HCT116 (cell line): ENCODE results near the gene AP2S1. TPM values are rescaled to one million over a fixed set of nuclear protein-coding genes. Genes with fewer than 3 reads are reported as not detected.

ENCODE experiments used
- ATAC-seq: fragments of 200-7000 bp; cut with Tn5 transposase; 2 replicates; pipeline ENCODE4 v1.9.1; 2020; ENCODE audit warnings: mild to moderate bottlenecking, moderate library complexity
- BruUV-seq: library from RNA; stranded (reverse); fragments of 400-500 nt; replicated peaks from 2 replicates; lab custom pipeline; 2021; lab: Mats Ljungman, UMichigan
- CTCF ChIA-PET: fragments of 300-600 bp; sonication (Branson Sonifier 250); formaldehyde crosslinking; loops from one replicate; lab custom pipeline; 2021; ENCODE audit warnings: antibody characterized with exemption; lab: Charles Lee
- POLR2A ChIA-PET: fragments of 300-600, 350-600 bp; sonication (Branson Sonifier 250); formaldehyde crosslinking; loops from one replicate; lab custom pipeline; 2021; ENCODE audit warnings: antibody characterized with exemption; lab: Charles Lee
- RAD21 ChIA-PET, 2 experiments: fragments of 300-600 bp; sonication (Branson Sonifier 250); formaldehyde crosslinking; loops; one replicate each; lab custom pipeline; 2023; ENCODE audit warnings: low total read pairs in 2 of 2; ENCODE audit not compliant: uncharacterized antibody in 2 of 2, unreplicated experiment in 2 of 2, low non-redundant PET in 1 of 2; lab: Charles Lee
- DNase-seq: peaks from one replicate; pipeline ENCODE4 v3.0.0-alpha.2; 2010; ENCODE audit warnings: low read depth, low spot score
- H2AFZ ChIP-seq: fragments of 200-600 bp; shearing (Covaris generic), sonication (generic); 2 replicates; pipeline ENCODE4 v1.6.1; 2017; ENCODE audit warnings: low read depth, mixed run types, mixed read lengths, antibody characterized with exemption, low read length; ENCODE audit not compliant: poor library complexity, severe bottlenecking
- H3K27ac ChIP-seq: 2 replicates; pipeline ENCODE4 v1.5.1; 2012; ENCODE audit warnings: low read depth, low read length
- H3K27me3 ChIP-seq: fragments of 200-600 bp; sonication (generic); 2 replicates; pipeline ENCODE4 v1.6.1; 2016; ENCODE audit warnings: mixed run types, low read length, mixed read lengths; ENCODE audit not compliant: insufficient read depth
- H3K36me3 ChIP-seq, 2 experiments: fragments of 200-500 bp in 1 of 2; fragments of 200-600 bp in 1 of 2; sonication (Bioruptor generic) in 1 of 2; sonication (generic) in 1 of 2; 2 replicates each; pipeline versions ENCODE4 v1.5.1 to v1.6.1; 2014 to 2016; ENCODE audit warnings: low read length in 2 of 2, inconsistent platforms in 1 of 2, mixed read lengths in 1 of 2, mixed run types in 1 of 2; ENCODE audit not compliant: insufficient read depth in 2 of 2, control insufficient read depth in 1 of 2
- H3K4me1 ChIP-seq, 2 experiments: fragments of 200-600 bp in 1 of 2; sonication (generic) in 1 of 2; 2 replicates each; pipeline versions ENCODE4 v1.5.1 to v1.6.1; 2012 to 2017; ENCODE audit warnings: low read length in 2 of 2, inconsistent platforms in 1 of 2, mild to moderate bottlenecking in 1 of 2, mixed read lengths in 1 of 2, mixed run types in 1 of 2, moderate library complexity in 1 of 2; ENCODE audit not compliant: insufficient read depth in 2 of 2, control insufficient read depth in 1 of 2
- H3K4me2 ChIP-seq: fragments of 200-600 bp; sonication (generic); 2 replicates; pipeline ENCODE4 v1.6.1; 2017; ENCODE audit warnings: mixed run types, low read length, mixed read lengths
- H3K4me3 ChIP-seq, 2 experiments: fragments of 200-600 bp in 1 of 2; sonication (generic) in 1 of 2; replicated peaks in 1 of 2; 2 replicates each; pipeline ENCODE4 v1.5.1; 2011 to 2016; ENCODE audit warnings: low read length in 2 of 2, control low read depth in 1 of 2, low read depth in 1 of 2, mild to moderate bottlenecking in 1 of 2, mixed read lengths in 1 of 2, mixed run types in 1 of 2
- H3K79me2 ChIP-seq: fragments of 200-600 bp; sonication (generic); 2 replicates; pipeline ENCODE4 v1.6.1; 2017; ENCODE audit warnings: mild to moderate bottlenecking, mixed run types, low read length, moderate library complexity, mixed read lengths; ENCODE audit not compliant: insufficient read depth
- H3K9ac ChIP-seq: fragments of 200-600 bp; sonication (generic); 2 replicates; pipeline ENCODE4 v1.6.1; 2016; ENCODE audit warnings: low read length, mixed read lengths
- H3K9me2 ChIP-seq: fragments of 200-600 bp; sonication (generic), shearing (Covaris generic); 2 replicates; pipeline ENCODE4 v1.6.1; 2017; ENCODE audit warnings: mixed run types, mild to moderate bottlenecking, moderate library complexity; ENCODE audit not compliant: insufficient read depth
- H3K9me3 ChIP-seq, 2 experiments: fragments of 200-500 bp in 1 of 2; fragments of 200-600 bp in 1 of 2; sonication (Bioruptor generic) in 1 of 2; sonication (generic) in 1 of 2; 2 replicates each; pipeline ENCODE4 v1.6.1; 2014 to 2017; ENCODE audit warnings: low read length in 2 of 2, mixed read lengths in 2 of 2, inconsistent platforms in 1 of 2, low read depth in 1 of 2, mild to moderate bottlenecking in 1 of 2, mixed run types in 1 of 2, moderate library complexity in 1 of 2; ENCODE audit not compliant: control insufficient read depth in 1 of 2, insufficient read depth in 1 of 2
- H4K20me1 ChIP-seq: fragments of 200-600 bp; sonication (generic), shearing (Covaris generic); 2 replicates; pipeline ENCODE4 v1.6.1; 2017; ENCODE audit warnings: mixed run types, mild to moderate bottlenecking, moderate library complexity; ENCODE audit not compliant: insufficient read depth
- POLR2A ChIP-seq: IDR thresholded peaks from 2 replicates; pipeline ENCODE4 v1.7.0; 2011; ENCODE audit warnings: borderline replicate concordance; ENCODE audit not compliant: insufficient read depth, insufficient read length; ENCODE audit errors: extremely low read depth
- RAD21 ChIP-seq: IDR thresholded peaks from 2 replicates; pipeline ENCODE4 v1.6.1; 2012; ENCODE audit warnings: low read depth, mild to moderate bottlenecking
- SIN3A ChIP-seq: IDR thresholded peaks from 2 replicates; pipeline ENCODE4 v1.6.1; 2012; ENCODE audit warnings: low read depth
- SP1 ChIP-seq: IDR thresholded peaks from 2 replicates; pipeline ENCODE4 v1.6.1; 2012; ENCODE audit warnings: low read depth
- SRF ChIP-seq: IDR thresholded peaks from 2 replicates; pipeline ENCODE4 v1.6.1; 2012; ENCODE audit warnings: low read depth
- TCF7L2 ChIP-seq: IDR thresholded peaks from 2 replicates; pipeline ENCODE4 v1.7.0; 2011; ENCODE audit warnings: borderline replicate concordance, inconsistent platforms; ENCODE audit not compliant: insufficient read depth, insufficient read length; ENCODE audit errors: extremely low read depth
- intact Hi-C: fragments of 100-400 bp; cut with micrococcal nuclease; formaldehyde crosslinking; loops from 2 replicates; pipeline ENCODE4 v1.10.0; 2022
- total RNA-seq: library from RNA; stranded (reverse); gene quantifications from one replicate; pipeline ENCODE4 v1.2.1, GENCODE V29; 2021; ENCODE audit not compliant: unreplicated experiment
- TF ChIP-seq, protein P1 (sequence below): IDR thresholded peaks from 2 replicates; pipeline ENCODE4 v1.6.1; 2011; ENCODE audit warnings: mild to moderate bottlenecking, low read length, moderate library complexity; ENCODE audit not compliant: insufficient replicate concordance; ENCODE audit errors: extremely low read depth
- TF ChIP-seq, protein P2 (sequence below), 3 experiments: fragments of 200-600 bp in 1 of 3; sonication (generic) in 1 of 3; IDR thresholded peaks in 2 of 3; conservative IDR thresholded peaks in 1 of 3; 2 replicates each; pipeline ENCODE4 v1.5.1; 2012 to 2017; ENCODE audit warnings: low read depth in 2 of 3, low read length in 2 of 3, antibody characterized with exemption in 1 of 3, borderline replicate concordance in 1 of 3, control low read depth in 1 of 3, mild to moderate bottlenecking in 1 of 3, mixed read lengths in 1 of 3, mixed run types in 1 of 3, moderate library complexity in 1 of 3; ENCODE audit not compliant: insufficient read depth in 1 of 3

Gene AP2S1
- total RNA-seq, 1 experiment from 2014 or later = 296 TPM

DNA sequence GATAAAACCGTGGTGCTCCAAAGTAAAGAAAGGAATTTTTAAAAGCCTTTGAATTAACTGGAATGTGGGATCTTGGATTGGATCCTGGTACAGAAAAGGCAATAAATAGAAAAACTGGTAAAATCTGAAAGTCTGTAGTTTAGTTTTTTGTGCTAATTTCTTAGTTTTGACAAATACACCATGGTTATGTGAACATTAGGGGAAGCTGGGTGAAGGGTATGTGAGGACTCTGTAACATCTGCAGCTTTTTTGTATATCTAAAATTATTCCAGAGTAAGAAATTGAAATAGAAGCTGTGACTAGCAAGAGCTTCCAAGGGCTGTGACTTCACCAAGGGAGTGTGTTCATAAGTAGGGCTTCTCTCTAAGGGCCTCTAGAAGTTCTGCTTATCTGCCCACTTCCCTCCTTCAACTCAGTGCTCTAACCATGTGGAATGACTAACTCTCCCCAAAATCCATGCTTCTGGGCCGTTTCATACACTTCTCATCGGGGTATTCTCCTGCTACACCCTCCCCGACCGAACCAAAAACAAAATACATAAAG is 36.7 kb upstream of the AP2S1 start:
- peaks cover 3% of the 10 kb centered on the region; the same call in 1 of the 2 replicates for H4K20me1 ChIP-seq
- DNase-seq (no peak), ATAC-seq (no peak)
- H3K36me3 ChIP-seq = no peaks in the 10 kb centered on the region
- RAD21 ChIA-PET = no interaction called here
- CTCF ChIA-PET = no interaction called here
- H3K27me3 ChIP-seq = no peaks in the 10 kb centered on the region
- POLR2A ChIA-PET = interaction anchor here (0.6 kb wide), 1 partner anchor 38 kb away, joined by 3 read pairs; no protein-coding TSS in a partner anchor
- intact Hi-C loops = no loop called here
- no peaks in the 10 kb centered on the region for H3K9me2 ChIP-seq
- H3K4me2 ChIP-seq = no peak overlapping the region
- H2AFZ ChIP-seq = no peak overlapping the region
- H3K9ac ChIP-seq = no peak overlapping the region
- H3K79me2 ChIP-seq = peaks cover 69% of the 10 kb centered on the region
- no peak overlapping the region for H3K4me3 ChIP-seq
- H3K4me1 ChIP-seq = peaks cover 10 to 22% of the 10 kb centered on the region in 2 experiments
- H3K9me3 ChIP-seq = no peaks in the 10 kb centered on the region
- no TSS peak for BruUV-seq
- no peak for TF ChIP-seq SP1
- no peak for TF ChIP-seq POLR2A
- no peak for TF ChIP-seq RAD21
- H3K27ac ChIP-seq = no peak overlapping the region

DNA sequence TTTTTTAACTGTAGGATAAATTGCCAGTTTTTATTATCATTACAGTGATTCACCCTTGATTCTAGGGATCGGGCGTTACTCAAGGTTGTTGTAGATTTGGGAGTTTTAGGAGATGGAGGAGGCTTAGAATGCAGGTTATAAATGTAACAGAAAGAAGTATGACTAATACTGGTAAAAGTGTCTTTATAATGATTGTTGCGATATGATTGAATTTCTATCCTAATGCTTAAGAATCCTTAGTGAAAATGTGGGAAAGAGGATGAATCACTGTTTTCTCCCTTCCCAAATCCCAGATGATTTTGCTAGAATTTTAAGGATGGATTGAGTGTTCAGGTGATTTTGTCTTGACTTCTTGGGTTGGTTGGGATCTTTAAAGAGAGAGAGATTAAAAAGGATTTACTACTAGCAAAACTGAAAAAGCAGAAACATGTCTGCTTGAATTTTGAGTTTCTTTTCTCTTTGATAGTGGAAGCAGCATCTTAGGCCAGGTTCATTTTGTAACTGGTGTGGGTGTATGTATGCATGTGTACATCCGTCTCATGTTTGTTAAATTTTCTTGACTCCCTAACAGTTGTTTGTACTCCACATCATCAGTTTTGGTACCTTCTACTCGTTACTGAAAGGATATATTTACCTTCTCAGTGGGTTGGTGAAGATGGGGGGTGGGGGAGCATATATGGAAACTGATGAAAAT is 36.0 kb upstream of the AP2S1 start:
- Histone ChIP-seq H3K4me3 (no peak overlapping the region), H3K36me3 (no peaks in the 10 kb centered on the region), H2AFZ (no peak overlapping the region), H3K4me1 (peaks cover 10 to 21% of the 10 kb centered on the region in 2 experiments), H3K27me3 (no peaks in the 10 kb centered on the region), H3K9me3 (no peaks in the 10 kb centered on the region), H3K9ac (no peak overlapping the region), H3K27ac (no peak overlapping the region), H3K4me2 (no peak overlapping the region), H4K20me1 (peaks cover 3% of the 10 kb centered on the region; the same call in 1 of the 2 replicates), H3K9me2 (no peaks in the 10 kb centered on the region), H3K79me2 (peaks cover 69% of the 10 kb centered on the region)
- TF ChIP-seq, protein P1, sequence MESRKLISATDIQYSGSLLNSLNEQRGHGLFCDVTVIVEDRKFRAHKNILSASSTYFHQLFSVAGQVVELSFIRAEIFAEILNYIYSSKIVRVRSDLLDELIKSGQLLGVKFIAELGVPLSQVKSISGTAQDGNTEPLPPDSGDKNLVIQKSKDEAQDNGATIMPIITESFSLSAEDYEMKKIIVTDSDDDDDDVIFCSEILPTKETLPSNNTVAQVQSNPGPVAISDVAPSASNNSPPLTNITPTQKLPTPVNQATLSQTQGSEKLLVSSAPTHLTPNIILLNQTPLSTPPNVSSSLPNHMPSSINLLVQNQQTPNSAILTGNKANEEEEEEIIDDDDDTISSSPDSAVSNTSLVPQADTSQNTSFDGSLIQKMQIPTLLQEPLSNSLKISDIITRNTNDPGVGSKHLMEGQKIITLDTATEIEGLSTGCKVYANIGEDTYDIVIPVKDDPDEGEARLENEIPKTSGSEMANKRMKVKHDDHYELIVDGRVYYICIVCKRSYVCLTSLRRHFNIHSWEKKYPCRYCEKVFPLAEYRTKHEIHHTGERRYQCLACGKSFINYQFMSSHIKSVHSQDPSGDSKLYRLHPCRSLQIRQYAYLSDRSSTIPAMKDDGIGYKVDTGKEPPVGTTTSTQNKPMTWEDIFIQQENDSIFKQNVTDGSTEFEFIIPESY = no peak
- TF ChIP-seq, protein P2, sequence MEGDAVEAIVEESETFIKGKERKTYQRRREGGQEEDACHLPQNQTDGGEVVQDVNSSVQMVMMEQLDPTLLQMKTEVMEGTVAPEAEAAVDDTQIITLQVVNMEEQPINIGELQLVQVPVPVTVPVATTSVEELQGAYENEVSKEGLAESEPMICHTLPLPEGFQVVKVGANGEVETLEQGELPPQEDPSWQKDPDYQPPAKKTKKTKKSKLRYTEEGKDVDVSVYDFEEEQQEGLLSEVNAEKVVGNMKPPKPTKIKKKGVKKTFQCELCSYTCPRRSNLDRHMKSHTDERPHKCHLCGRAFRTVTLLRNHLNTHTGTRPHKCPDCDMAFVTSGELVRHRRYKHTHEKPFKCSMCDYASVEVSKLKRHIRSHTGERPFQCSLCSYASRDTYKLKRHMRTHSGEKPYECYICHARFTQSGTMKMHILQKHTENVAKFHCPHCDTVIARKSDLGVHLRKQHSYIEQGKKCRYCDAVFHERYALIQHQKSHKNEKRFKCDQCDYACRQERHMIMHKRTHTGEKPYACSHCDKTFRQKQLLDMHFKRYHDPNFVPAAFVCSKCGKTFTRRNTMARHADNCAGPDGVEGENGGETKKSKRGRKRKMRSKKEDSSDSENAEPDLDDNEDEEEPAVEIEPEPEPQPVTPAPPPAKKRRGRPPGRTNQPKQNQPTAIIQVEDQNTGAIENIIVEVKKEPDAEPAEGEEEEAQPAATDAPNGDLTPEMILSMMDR (IDR thresholded peaks at IDR 0.05 in 2 of 3, conservative IDR thresholded peaks at IDR 0.05 in 1 of 3; ENCODE audit: borderline replicate concordance in 1 of 3, insufficient read depth in 1 of 3, low read depth in 2 of 3, low read length in 2 of 3) = no peak
- TF ChIP-seq TCF7L2 (no peak), SIN3A (no peak), SRF (no peak)
- ChIA-PET RAD21 (no interaction called here), CTCF (no interaction called here), POLR2A (no interaction called here)
- BruUV-seq = no TSS peak
- DNase-seq (no peak), ATAC-seq (no peak)
- intact Hi-C loops = no loop called here
